HG03378 (cell line): ENCODE results near the gene FIBIN.

ENCODE experiments used
- ATAC-seq: cut with Tn5 transposase; IDR thresholded peaks from one replicate; pipeline ENCODE4 v1.9.1; 2021; ENCODE audit warnings: mild to moderate bottlenecking, moderate library complexity; ENCODE audit not compliant: unreplicated experiment

FIBIN gene

GRCh38 chr11:27020751-27021150 is 26.8 kb downstream of the FIBIN start:
- no peak for ATAC-seq

DNA sequence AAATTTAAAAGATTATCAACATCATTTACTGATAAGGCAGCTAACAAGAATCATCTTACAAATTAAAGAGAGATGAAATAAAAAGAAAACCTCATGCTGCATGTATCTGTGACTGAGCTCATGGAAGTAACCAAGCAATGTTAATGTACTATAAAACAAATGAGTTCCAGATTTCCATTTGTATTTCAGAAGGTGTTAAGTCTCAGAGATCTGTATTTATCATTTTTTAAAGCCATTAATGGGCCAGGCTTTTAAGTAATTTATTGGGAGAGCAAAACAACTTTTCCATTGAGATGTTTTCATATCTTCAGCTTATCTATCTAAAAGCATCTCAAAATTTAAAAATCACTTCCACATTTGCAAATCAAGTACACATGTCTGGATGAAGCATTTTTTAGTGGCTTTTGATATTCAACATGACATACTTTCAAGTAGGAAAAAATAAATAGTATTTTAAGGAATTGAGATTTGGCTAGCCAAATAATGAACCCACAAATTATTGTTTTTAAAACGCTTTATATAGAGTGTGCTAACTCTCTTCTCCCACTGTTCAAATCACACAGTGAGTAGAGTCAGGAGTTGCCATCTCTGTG is 28.8 kb downstream of the FIBIN start:
- ATAC-seq, result no peak

DNA sequence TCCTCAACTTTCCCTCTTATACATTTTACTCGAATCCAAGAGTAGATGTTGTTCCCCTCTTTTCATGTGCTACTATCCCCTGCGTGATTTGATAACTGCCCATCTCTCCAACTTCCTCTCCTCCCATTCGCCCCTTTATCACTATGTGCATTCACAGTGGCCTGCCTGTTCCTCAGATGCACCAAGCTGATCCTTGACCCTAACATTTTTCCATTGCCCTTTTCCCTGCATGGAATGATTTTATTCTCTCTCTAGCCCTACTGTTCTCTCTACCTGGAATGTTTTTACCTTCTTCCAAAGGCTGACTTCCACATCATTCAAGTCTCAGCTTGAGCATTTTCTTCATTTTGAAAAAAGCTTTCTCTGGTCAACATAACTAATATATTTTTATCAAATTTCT is 31.0 kb downstream of the FIBIN start:
- no peak for ATAC-seq

- ATAC-seq, result no peak
These were observed 31.5 kb downstream of the FIBIN start for GRCh38 chr11:27025312-27025955.

GRCh38 chr11:27025957-27026733 is 32.2 kb downstream of the FIBIN start:
- no peak for ATAC-seq

GRCh38 chr11:27028561-27028965 is 34.7 kb downstream of the FIBIN start:
- ATAC-seq, result no peak

- no peak for ATAC-seq
These were observed 36.1 kb downstream of the FIBIN start for GRCh38 chr11:27029966-27030365.

DNA sequence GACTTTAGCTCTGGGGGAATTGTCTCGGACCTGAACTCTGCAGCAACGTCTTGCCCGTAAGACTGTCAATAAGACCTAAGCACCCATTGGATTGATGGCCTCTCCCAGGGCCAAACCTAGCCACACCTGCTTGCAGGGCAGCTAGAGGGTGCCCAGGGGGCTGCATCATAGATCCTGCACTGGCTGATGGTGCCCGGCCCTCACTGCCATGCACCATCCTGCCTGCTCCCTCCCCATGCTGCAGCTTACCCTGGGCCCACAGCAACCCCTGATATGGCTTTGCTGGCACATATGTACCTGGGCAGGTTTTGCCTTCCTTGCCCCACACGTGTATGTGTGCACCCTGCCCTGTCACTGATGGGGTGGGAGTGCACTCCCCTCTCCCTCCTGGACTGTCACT is 37.8 kb downstream of the FIBIN start:
- no peak for ATAC-seq

DNA sequence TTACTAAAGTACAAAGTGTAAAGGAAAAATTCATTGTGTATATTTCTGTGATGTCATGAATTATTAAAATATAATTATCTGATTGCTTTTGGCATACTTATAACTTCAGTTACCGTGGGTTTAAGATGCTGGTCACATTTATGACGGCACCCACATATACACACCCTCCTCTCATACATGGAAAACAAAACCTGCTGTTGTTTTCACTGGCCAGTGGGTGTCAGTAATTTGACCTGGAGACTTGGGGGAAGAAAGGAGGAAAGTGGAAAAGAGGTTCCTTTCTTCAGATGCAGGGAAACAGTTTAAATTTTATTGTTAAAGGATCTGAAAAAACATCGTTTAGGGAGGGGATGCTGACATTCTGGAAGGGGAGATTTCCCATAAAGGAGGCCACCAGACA is 46.0 kb downstream of the FIBIN start:
- ATAC-seq, result no peak

DNA sequence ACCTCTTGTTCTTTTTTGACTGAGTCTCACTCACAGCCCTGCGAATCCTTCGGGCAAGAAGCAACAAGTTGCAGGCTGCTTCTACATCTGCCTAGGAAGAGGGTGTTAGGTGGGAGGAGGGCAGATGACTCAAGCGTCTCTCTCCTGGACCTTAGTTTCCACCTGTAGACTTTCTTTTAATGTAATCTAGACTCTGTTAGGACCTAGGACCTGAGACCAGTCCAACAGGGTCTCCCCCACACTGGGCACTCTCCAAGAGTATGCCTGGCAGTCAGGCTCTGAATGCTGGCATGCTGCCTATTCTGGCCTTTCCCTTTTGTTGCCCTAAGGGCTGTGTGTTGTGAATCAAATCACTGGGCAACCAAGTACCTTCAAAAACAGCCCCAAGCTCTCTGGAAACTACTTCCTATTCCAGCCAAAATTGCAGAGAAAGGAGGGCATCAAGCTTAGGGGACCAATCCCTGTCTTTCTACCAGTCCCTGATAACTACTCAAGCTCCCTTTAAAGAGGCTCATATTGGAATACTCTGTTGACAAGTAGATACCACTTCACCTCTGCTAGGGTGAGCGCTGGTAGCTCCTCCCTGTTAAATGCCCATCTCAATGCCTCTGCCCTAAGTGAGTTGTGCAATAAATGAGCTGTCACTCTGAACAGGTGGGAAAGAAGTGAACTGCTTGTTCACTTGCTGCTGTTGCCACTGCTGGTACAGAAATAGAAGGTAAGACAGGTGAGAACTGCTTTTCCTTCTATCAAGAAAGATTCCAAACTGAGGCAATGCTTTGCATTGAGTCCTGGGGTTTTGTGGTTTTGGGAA is 46.6 kb downstream of the FIBIN start, which contains the start of gene BBOX1:
TSS of gene BBOX1 (plus strand) at position 514 of the 814 bp plus-strand sequence. CDS start 14,616 bp downstream, outside the sequence.
- ATAC-seq, result no peak

DNA sequence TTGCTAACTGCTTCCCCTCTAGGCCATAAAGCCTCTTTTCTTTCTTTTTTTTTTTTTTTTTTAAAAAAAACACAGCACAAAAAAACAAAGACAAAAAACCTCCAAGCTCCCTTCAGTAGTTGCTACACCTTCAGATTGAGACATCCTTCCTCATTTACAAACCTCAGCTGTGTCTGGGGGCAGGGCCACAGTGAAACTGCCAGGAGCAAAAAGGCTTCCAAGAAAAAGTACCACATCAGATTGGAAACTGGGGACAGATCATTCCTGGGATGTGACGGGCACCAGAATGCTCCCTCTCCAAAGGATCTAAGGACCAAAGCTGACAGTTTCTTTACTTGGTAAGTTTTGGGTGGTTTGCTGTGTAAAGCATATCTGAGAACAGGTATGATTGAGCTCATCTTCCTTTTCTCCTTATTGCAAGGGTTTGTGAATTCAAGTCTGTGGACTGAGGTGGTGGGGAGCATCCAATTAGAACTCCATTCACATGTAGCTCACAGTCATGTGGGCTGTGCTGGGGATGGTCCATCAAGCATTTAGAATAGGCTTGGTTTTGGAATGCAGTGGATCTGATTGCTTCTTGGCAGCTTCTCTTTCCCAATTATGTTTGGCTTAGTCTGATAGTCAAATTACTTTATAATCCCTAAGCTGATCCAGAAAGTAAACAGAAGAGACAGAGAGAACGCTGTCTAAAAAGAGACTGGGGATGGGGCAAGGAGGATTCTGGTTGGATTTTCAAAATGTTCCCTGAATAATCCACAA is 47.4 kb downstream of the FIBIN start:
- no peak for ATAC-seq
